GM12892 (cell line): ENCODE measurements around the gene GJB3.

Experiments used
- DNase-seq: peaks from one replicate; pipeline ENCODE4 v3.0.0; 2011; ENCODE audit not compliant: insufficient read length
- FAIRE-seq: peaks from 2 replicates; lab custom pipeline; 2011; peaks lifted over from hg19 to GRCh38; lab: Jason Lieb, UNC
- POLR2A ChIP-seq: IDR thresholded peaks from 2 replicates; pipeline ENCODE4 v1.6.1; 2011; ENCODE audit warnings: low read depth, low read length, control low read depth
- POLR2AphosphoS5 ChIP-seq: IDR thresholded peaks from 2 replicates; pipeline ENCODE4 v1.6.1; 2011; ENCODE audit warnings: low read depth, low read length, control low read depth
- TAF1 ChIP-seq: IDR thresholded peaks from 2 replicates; pipeline ENCODE4 v1.6.1; 2011; ENCODE audit warnings: low read depth, mild to moderate bottlenecking, control low read depth, low read length, borderline replicate concordance

The GJB3 gene

DNA sequence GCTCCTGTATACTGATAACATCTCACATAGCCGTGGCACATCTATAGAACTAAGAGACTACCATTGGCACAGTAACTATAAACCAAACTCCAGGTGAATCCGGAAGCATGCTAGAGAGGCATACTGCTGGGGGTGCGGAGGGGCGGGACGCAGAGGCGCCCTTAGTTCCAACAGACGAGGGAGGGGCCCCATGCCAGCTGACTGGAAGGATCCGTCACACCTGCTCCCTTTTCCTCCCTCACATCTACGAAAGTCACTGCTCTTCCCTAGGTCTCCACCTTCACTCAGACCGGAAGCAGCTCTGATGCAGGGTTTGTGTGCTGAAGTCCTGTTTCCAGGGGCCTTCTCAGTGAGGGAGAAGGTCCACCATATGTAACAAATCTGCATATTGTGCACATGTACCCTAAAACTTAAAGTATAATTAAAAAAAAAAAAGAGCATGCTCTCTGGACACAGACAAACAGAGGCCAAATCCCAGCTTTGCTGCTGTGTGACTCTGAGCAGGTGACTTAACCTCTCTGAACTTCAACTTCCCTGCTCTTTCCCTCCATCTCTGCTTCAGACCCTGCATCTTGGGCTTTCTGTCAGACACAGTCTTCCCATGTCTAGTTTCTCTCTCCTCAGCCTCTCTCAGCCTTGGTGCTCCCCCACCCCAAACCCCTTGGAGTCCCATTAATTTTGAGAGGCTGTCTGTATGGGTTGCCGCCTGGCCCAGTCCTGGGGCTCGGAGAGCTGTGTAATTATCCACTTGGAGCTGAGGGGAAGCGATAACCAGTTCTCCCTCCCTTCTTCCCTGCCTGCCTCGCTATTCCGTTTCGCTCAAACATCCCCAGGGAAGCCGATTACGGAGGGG lies 34.0 kb upstream of the GJB3 start:
- FAIRE-seq = no peak
- DNase-seq = no peak
- TF ChIP-seq POLR2A (no peak), POLR2AphosphoS5 (no peak), TAF1 (no peak)

DNA sequence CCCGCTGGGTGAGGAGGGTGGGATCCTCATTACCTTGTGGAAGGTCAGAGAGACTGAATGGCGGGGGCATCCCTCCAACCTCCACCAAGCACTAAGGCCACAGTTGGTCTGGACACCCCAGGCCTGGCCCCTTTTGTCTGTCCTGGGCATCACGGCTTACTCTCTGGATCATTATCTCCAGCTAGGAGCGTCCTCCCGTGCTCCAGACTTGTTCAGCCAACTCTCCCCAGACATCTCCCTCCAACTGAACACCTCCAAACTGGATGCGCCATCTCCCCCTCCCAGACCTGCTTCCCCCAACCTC lies 33.4 kb upstream of the GJB3 start:
- TF ChIP-seq POLR2A = no peak
- TF ChIP-seq TAF1 = no peak
- TF ChIP-seq POLR2AphosphoS5 = no peak
- FAIRE-seq (no peak), DNase-seq (no peak)

DNA sequence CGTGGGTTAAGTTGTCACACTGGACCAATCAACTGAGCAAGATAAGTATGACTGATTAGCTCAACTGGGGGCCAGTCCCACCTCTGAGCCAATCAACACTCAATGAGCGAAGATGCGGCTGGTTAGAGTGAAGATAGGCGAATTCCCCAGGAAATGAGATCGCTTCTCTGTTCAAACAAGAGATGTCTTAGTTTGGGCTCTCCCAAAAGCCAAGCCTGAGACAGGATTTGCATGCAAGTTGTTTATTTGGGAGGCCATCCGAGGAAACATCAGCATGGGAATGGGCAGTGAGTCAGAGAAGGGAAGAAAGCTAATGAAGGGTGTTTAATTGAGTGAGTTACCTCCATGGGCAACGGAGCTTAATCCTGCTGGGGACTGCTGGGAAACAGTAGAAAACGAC lies 31.0 kb upstream of the GJB3 start:
- DNase-seq (no peak), FAIRE-seq (no peak)
- TF ChIP-seq POLR2AphosphoS5 (no peak), TAF1 (no peak), POLR2A (no peak)

- FAIRE-seq (no peak), DNase-seq (no peak)
- no peak for TF ChIP-seq POLR2AphosphoS5
Measured at GRCh38 chr1:34750610-34751009, 30.4 kb upstream of the GJB3 start.

GRCh38 chr1:34753163-34753562 lies 27.9 kb upstream of the GJB3 start:
- FAIRE-seq = no peak
- TF ChIP-seq TAF1 (no peak), POLR2A (no peak), POLR2AphosphoS5 (no peak)

GRCh38 chr1:34754964-34755637 lies 25.9 kb upstream of the GJB3 start, which contains the start of gene GJB5:
Gene GJB5 (plus strand): TSS chr1:34755047. CDS start chr1:34757331, 2,284 bp downstream.
- no peak for TF ChIP-seq POLR2A
- no peak for TF ChIP-seq TAF1
- FAIRE-seq (no peak), DNase-seq (no peak)

More at GRCh38 chr1:34753163-34753562, 27.9 kb upstream of the GJB3 start:
- no peak for DNase-seq

DNA sequence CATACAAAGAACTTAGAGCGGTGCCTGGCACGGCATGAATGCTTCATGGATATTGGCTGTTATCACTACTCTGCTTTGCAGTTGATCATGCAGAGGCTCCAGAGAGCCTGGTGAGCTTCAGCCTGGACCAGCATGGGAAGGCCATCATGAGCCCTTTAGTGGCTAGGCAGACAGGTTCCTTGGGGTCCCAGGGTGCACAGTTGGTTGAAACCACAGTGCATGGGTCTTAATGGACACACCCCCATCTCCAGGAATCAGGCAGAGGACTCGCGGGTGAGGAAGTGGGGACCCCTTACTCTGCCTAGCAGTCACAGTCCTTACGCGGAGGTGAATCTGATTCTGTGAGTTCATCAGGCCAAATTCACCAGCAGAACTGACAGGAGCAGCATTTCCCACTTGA lies 25.1 kb upstream of the GJB3 start:
- FAIRE-seq = no peak
- DNase-seq = no peak
- TF ChIP-seq POLR2A (no peak), POLR2AphosphoS5 (no peak), TAF1 (no peak)

GRCh38 chr1:34757386-34757785 lies 23.6 kb upstream of the GJB3 start:
- DNase-seq (no peak), FAIRE-seq (no peak)
- TF ChIP-seq POLR2A = no peak
- TF ChIP-seq POLR2AphosphoS5 = no peak
- no peak for TF ChIP-seq TAF1

GRCh38 chr1:34758751-34759150 lies 22.3 kb upstream of the GJB3 start:
- no peak for FAIRE-seq

GRCh38 chr1:34759503-34760357 lies 21.3 kb upstream of the GJB3 start, which contains the start of gene GJB4:
Gene GJB4 (plus strand): TSS chr1:34759740. CDS start chr1:34761255, 1,515 bp downstream.
- FAIRE-seq = no peak
- no peak for DNase-seq
- TF ChIP-seq POLR2A (no peak), POLR2AphosphoS5 (no peak), TAF1 (no peak)

More at GRCh38 chr1:34758751-34759150, 22.3 kb upstream of the GJB3 start:
- TF ChIP-seq POLR2AphosphoS5 (no peak), POLR2A (no peak), TAF1 (no peak)
- no peak for DNase-seq

DNA sequence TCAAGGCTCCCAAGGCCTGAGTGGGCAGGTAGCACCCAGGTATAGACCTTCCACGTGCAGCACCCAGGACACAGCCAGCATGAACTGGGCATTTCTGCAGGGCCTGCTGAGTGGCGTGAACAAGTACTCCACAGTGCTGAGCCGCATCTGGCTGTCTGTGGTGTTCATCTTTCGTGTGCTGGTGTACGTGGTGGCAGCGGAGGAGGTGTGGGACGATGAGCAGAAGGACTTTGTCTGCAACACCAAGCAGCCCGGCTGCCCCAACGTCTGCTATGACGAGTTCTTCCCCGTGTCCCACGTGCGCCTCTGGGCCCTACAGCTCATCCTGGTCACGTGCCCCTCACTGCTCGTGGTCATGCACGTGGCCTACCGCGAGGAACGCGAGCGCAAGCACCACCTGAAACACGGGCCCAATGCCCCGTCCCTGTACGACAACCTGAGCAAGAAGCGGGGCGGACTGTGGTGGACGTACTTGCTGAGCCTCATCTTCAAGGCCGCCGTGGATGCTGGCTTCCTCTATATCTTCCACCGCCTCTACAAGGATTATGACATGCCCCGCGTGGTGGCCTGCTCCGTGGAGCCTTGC lies 19.7 kb upstream of the GJB3 start:
- FAIRE-seq (no peak), DNase-seq (no peak)
- no peak for TF ChIP-seq TAF1
- TF ChIP-seq POLR2A = no peak

DNA sequence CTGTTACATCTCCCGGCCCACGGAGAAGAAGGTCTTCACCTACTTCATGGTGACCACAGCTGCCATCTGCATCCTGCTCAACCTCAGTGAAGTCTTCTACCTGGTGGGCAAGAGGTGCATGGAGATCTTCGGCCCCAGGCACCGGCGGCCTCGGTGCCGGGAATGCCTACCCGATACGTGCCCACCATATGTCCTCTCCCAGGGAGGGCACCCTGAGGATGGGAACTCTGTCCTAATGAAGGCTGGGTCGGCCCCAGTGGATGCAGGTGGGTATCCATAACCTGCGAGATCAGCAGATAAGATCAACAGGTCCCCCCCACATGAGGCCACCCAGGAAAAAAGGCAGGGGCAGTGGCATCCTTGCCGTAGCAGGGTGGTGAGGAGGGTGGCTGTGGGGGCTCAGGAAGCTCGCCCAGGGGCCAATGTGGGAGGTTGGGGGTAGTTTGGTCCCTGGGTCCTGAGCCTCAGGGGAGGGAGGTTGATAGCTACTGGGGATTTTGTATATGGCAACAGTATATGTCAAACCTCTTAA lies 19.2 kb upstream of the GJB3 start:
- DNase-seq (no peak), FAIRE-seq (no peak)
- TF ChIP-seq POLR2A (no peak), POLR2AphosphoS5 (no peak), TAF1 (no peak)
